Adrenal gland (tissue), 5 donors: ENCODE measurements around the gene COL6A2.

Experiments used
- CTCF ChIP-seq, 6 experiments: fragments of 450-650 bp in 4 of 6; fragments of 200-600 bp in 2 of 6; sonication (generic) in 1 of 6; IDR thresholded peaks; 1 replicate in 5 of 6; 2 replicates in 1 of 6; pipeline versions ENCODE4 v1.5.1 to v1.8.0; 2016 to 2021; ENCODE audit warnings: antibody characterized with exemption in 6 of 6, mild to moderate bottlenecking in 2 of 6, moderate library complexity in 1 of 6
- POLR2A ChIP-seq, 2 donors: fragments of 450-650 bp; IDR thresholded peaks; one replicate each; pipeline ENCODE4 v1.6.1; 2017; ENCODE audit warnings: antibody characterized with exemption in 2 of 2, mild to moderate bottlenecking in 2 of 2, moderate library complexity in 1 of 2
- donor health status: DM: no; HTN: no; CAD: no.

DNA sequence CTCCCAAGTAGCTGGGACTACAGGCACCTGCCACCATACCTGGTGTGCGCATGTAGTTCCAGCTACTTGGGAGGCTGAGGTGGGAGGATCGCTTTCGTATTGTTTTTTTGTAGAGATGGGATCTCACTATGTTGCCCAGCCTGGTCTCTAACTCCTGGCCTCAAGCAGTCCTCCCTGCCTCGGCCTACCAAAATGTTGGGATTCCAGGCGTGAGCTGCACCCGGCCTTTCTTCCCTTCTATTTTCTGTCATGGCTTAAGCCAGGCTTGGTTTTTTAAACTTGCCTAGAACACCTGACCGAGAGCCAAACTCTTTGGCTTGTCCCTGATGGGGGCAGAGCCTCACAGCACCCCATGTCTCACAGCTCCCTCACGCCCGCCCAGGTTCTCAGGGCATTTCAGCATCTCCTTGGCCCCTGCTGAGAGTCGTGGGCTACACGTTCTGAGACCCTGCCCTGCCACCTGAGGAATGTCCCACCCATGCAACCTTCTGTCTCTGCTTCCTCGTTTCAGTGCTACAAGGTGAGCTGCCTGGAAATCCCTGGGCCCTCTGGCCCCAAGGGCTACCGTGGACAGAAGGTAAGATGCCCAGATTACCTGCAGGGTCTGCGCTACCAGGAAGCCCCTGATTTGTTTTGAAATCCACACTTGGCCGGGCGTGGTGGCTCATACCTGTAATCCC lies 15.7 kb downstream of the COL6A2 start:
- TF ChIP-seq POLR2A (IDR thresholded peaks at IDR 0.05) = no peak
- TF ChIP-seq CTCF (IDR thresholded peaks at IDR 0.05) = no peak
